Measurements from ENCODE around the gene SPTBN4. TPM values are rescaled to one million over a fixed set of nuclear protein-coding genes. Genes with fewer than 3 reads are reported as not detected.
"Not testable (repeated sequence)": the region's sequence is repeated elsewhere in the genome, so short reads cannot be mapped to it uniquely, and the experiment has no call there.

Gene SPTBN4
- total and polyA plus RNA-seq, 2 experiments from 2014 or later = 0.32 to 5.5 TPM

DNA sequence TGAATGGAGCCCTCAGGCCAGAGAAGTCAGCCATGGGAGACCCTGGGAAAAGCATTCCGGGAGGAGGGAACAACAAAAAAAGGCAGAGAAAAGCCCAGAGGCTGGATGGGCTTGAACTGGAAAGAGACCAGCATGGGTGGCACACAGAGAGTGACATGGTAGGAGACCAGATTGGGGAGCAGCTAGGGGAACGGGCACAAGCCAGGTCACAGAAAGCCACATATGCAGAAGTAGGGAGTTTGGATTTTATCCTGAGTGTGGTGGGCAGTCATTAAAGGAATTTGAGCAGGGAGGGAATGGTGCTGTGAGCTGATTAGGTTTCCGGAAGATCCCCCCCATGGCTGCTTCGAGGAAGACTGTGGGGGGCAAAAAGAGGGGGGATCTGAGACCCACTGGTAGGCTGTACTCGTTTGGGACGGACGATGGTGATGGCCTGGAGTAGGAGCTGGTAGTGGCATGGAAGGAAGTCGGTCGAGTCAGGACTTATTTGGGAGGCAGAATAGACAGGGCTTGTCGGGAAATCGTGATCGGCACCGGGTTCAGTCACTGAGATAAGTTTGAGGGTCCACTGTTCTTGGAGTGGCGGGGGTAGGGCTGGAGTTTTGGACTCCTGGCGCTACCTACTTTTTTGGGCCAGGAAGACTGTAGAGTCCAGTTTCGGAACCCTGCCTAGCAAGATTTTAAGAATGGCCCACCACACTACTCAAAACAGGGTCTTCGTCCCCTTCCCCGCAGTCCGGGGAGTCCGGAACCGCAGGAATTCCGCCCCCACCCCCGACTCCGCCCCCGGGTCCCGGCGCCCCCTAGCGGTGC, 42.0 kb upstream of the SPTBN4 start:
- H3K36me3 ChIP-seq = no peaks in the 10 kb centered on the region
- peak; percentile 40 to 51 for DNase-seq (ENCODE audit: low read depth in 1 of 2, low spot score in 1 of 2)
- TF ChIP-seq, protein P1, sequence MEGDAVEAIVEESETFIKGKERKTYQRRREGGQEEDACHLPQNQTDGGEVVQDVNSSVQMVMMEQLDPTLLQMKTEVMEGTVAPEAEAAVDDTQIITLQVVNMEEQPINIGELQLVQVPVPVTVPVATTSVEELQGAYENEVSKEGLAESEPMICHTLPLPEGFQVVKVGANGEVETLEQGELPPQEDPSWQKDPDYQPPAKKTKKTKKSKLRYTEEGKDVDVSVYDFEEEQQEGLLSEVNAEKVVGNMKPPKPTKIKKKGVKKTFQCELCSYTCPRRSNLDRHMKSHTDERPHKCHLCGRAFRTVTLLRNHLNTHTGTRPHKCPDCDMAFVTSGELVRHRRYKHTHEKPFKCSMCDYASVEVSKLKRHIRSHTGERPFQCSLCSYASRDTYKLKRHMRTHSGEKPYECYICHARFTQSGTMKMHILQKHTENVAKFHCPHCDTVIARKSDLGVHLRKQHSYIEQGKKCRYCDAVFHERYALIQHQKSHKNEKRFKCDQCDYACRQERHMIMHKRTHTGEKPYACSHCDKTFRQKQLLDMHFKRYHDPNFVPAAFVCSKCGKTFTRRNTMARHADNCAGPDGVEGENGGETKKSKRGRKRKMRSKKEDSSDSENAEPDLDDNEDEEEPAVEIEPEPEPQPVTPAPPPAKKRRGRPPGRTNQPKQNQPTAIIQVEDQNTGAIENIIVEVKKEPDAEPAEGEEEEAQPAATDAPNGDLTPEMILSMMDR (IDR thresholded peaks at IDR 0.05; ENCODE audit: low read depth, low read length) = no peak

GRCh38 chr19:40425450-40426287, 41.1 kb upstream of the SPTBN4 start, which contains the start of gene SERTAD1:
Gene SERTAD1, minus strand, starts transcription at chr19:40425992. Its CDS starts 2,446 bp downstream, at chr19:40423546.
- Histone ChIP-seq H3K36me3 (no peaks in the 10 kb centered on the region), H3K27ac (peak within 1 kb of the TSS; percentile 98), H3K27me3 (no peaks in the 10 kb centered on the region), H3K9me3 (ENCODE audit: low read depth) (no peaks in the 10 kb centered on the region), H3K4me1 (ENCODE audit: low read depth) (peaks cover 18% of the 10 kb centered on the region), H3K4me3 (peak within 1 kb of the TSS; percentile 81)
- TF ChIP-seq, protein P1 (IDR thresholded peaks at IDR 0.05; ENCODE audit: low read depth, low read length) = peak; percentile 55
- peak; percentile 100 for DNase-seq (ENCODE audit: low read depth in 1 of 2, low spot score in 1 of 2)

More for the DNA sequence above, 42.0 kb upstream of the SPTBN4 start:
- Histone ChIP-seq H3K27me3 (no peaks in the 10 kb centered on the region), H3K4me1 (ENCODE audit: low read depth) (peaks cover 18% of the 10 kb centered on the region), H3K4me3 (peak overlapping the region; percentile 81), H3K27ac (peak overlapping the region; percentile 98), H3K9me3 (ENCODE audit: low read depth) (no peaks in the 10 kb centered on the region)

DNA sequence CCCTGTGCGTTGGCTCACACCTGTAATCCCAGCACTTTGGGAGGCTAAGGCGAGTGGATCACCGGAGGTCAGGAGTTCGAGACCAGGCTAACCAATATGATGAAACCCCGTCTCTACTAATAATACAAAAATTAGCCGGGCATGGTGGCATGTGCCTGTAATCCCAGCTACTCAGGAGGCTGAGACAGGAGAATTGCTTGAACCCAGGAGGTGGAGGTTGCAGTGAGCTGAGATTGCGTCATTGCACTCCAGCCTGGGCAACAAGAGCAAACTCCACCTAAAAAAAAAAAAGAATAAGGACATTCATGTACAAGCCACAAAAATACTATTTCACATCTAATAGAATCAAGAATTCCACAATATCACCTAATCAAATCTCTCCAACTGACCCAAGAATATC, 38.6 kb upstream of the SPTBN4 start:
- not testable (repeated sequence) for H3K36me3 ChIP-seq; DNase-seq (ENCODE audit: low read depth in 1 of 2, low spot score in 1 of 2); H3K27me3 ChIP-seq; H3K4me3 ChIP-seq; H3K9me3 ChIP-seq (ENCODE audit: low read depth); H3K27ac ChIP-seq
- H3K4me1 ChIP-seq (ENCODE audit: low read depth) = peaks cover 17% of the 10 kb centered on the region

GRCh38 chr19:40430242-40430641, 36.6 kb upstream of the SPTBN4 start:
- H3K27ac ChIP-seq; H3K4me3 ChIP-seq; H3K9me3 ChIP-seq (ENCODE audit: low read depth); DNase-seq (ENCODE audit: low read depth in 1 of 2, low spot score in 1 of 2); H3K27me3 ChIP-seq; H3K36me3 ChIP-seq: not testable (repeated sequence)
- H3K4me1 ChIP-seq (ENCODE audit: low read depth) = peaks cover 16% of the 10 kb centered on the region

- TF ChIP-seq, protein P1 (IDR thresholded peaks at IDR 0.05; ENCODE audit: low read depth, low read length) = no peak
- H3K4me1 ChIP-seq (ENCODE audit: low read depth) = peaks cover 16% of the 10 kb centered on the region
- DNase-seq (ENCODE audit: low read depth in 1 of 2, low spot score in 1 of 2) = no peak
- no peaks in the 10 kb centered on the region for H3K9me3 ChIP-seq (ENCODE audit: low read depth)
- H3K27ac ChIP-seq = peak overlapping the region; percentile 96
- no peaks in the 10 kb centered on the region for H3K36me3 ChIP-seq
- no peak overlapping the region for H3K4me3 ChIP-seq
- no peaks in the 10 kb centered on the region for H3K27me3 ChIP-seq
Observed at GRCh38 chr19:40431698-40432097, 35.1 kb upstream of the SPTBN4 start.

GRCh38 chr19:40432760-40433159, 34.0 kb upstream of the SPTBN4 start:
- H3K27ac ChIP-seq = peak overlapping the region; percentile 96
- not testable (repeated sequence) for H3K9me3 ChIP-seq (ENCODE audit: low read depth)

More at GRCh38 chr19:40432760-40433159, 34.0 kb upstream of the SPTBN4 start:
- Histone ChIP-seq H3K4me1 (ENCODE audit: low read depth) (peaks cover 16% of the 10 kb centered on the region), H3K4me3 (peak overlapping the region; percentile 10)
- not testable (repeated sequence) for H3K27me3 ChIP-seq; H3K36me3 ChIP-seq; DNase-seq (ENCODE audit: low read depth in 1 of 2, low spot score in 1 of 2)

Data from cardiac muscle cell (in vitro differentiated cells and primary cell).